Right atrium auricular region (tissue), 2 donors: ENCODE data around the gene PLA2G2D. TPM values are rescaled to one million over a fixed set of nuclear protein-coding genes. Genes with fewer than 3 reads are reported as not detected.

Experiments used
- DNase-seq: peaks from one replicate; pipeline ENCODE4 v3.0.0-alpha.2; 2019; ENCODE audit warnings: low spot score
- H3K27ac ChIP-seq, 2 donors: fragments of 200-600 bp; sonication (generic); 1 replicate in 1 of 2; 2 replicates in 1 of 2; pipeline ENCODE4 v1.5.1; 2016 to 2019
- H3K27me3 ChIP-seq, 2 donors: fragments of 200-600 bp; sonication (generic); one replicate each; pipeline versions ENCODE4 v1.5.1 to v1.6.0; 2017 to 2019
- H3K36me3 ChIP-seq: fragments of 200-600 bp; sonication (generic); one replicate; pipeline ENCODE4 v1.5.1; 2016
- H3K4me1 ChIP-seq, 2 donors: fragments of 200-600 bp; sonication (generic); one replicate each; pipeline versions ENCODE4 v1.5.1 to v1.6.0; 2017 to 2019
- H3K4me3 ChIP-seq, 2 donors: fragments of 200-600 bp; sonication (generic); 1 replicate in 1 of 2; 2 replicates in 1 of 2; pipeline ENCODE4 v1.5.1; 2017 to 2019; ENCODE audit warnings: mild to moderate bottlenecking in 1 of 2, moderate library complexity in 1 of 2
- H3K9me3 ChIP-seq, 2 donors: fragments of 200-600 bp; sonication (generic); one replicate each; pipeline ENCODE4 v1.5.1; 2019
- total RNA-seq, 2 donors: library from RNA; depleted of rRNA; stranded (reverse); fragments of >200 nt; gene quantifications; one replicate each; pipeline ENCODE4 v1.1.0, GENCODE V29; 2016
- TF ChIP-seq, protein P1 (sequence below), 2 donors: fragments of 200-600 bp; sonication (generic); IDR thresholded peaks; one replicate each; pipeline ENCODE4 v1.5.1; 2019; ENCODE audit warnings: antibody characterized with exemption in 2 of 2

The PLA2G2D gene
- total RNA-seq, 2 donors from 2014 or later: not detected

DNA sequence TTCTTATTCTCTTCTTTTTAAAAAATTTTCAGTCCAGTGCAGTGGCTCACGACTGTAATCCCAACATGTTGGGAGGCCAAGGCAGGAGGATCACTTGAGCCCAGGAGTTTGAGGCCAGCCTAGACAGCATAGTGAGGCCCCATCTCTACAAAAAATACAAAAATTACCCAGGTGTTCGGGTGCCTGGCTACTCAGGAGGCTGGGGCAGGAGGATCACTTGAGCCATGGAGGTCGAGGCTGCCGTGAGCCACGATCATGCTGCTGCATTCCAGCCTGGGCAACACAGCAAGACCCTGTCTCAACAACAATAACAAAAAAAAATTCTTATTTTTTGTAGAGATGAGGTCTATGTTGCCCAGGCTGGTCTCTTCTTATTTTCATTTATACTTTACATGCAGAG is 7.9 kb downstream of the PLA2G2D start:
- Histone ChIP-seq H3K4me3 (no peak overlapping the region), H3K27ac (no peak overlapping the region), H3K4me1 (peaks cover 0 to 12% of the 10 kb centered on the region in 2 donors), H3K9me3 (no peaks in the 10 kb centered on the region), H3K36me3 (no peaks in the 10 kb centered on the region), H3K27me3 (no peaks in the 10 kb centered on the region)
- no peak for DNase-seq
- TF ChIP-seq, protein P1, sequence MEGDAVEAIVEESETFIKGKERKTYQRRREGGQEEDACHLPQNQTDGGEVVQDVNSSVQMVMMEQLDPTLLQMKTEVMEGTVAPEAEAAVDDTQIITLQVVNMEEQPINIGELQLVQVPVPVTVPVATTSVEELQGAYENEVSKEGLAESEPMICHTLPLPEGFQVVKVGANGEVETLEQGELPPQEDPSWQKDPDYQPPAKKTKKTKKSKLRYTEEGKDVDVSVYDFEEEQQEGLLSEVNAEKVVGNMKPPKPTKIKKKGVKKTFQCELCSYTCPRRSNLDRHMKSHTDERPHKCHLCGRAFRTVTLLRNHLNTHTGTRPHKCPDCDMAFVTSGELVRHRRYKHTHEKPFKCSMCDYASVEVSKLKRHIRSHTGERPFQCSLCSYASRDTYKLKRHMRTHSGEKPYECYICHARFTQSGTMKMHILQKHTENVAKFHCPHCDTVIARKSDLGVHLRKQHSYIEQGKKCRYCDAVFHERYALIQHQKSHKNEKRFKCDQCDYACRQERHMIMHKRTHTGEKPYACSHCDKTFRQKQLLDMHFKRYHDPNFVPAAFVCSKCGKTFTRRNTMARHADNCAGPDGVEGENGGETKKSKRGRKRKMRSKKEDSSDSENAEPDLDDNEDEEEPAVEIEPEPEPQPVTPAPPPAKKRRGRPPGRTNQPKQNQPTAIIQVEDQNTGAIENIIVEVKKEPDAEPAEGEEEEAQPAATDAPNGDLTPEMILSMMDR (IDR thresholded peaks at IDR 0.05): no peak

DNA sequence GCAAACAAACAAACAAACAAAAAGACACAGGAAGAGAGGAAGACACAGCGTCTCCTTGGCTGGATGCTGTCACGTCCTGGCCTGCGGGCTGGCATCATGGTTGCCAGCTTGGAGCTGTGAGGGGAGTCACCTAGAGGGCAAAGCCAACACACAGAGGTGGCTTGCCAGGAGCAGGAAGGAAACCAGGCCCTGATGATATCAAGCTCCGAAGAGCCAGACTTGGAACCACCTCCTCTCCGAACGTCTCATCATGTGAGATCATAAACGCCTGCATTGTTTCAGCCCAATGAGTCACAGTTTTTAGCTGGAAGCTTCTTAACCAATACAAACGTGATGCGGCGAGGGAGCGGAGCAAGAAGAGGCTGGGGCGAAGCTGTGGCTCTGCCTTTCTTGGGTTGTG is 8.7 kb downstream of the PLA2G2D start:
- TF ChIP-seq, protein P1 (IDR thresholded peaks at IDR 0.05): no peak
- Histone ChIP-seq H3K4me1 (peaks cover 0 to 12% of the 10 kb centered on the region in 2 donors), H3K27me3 (no peaks in the 10 kb centered on the region), H3K36me3 (no peaks in the 10 kb centered on the region), H3K4me3 (no peak overlapping the region), H3K9me3 (no peaks in the 10 kb centered on the region), H3K27ac (peak overlapping the region in 1 of 2 donors; percentile 31)
- peak; percentile 71 for DNase-seq

DNA sequence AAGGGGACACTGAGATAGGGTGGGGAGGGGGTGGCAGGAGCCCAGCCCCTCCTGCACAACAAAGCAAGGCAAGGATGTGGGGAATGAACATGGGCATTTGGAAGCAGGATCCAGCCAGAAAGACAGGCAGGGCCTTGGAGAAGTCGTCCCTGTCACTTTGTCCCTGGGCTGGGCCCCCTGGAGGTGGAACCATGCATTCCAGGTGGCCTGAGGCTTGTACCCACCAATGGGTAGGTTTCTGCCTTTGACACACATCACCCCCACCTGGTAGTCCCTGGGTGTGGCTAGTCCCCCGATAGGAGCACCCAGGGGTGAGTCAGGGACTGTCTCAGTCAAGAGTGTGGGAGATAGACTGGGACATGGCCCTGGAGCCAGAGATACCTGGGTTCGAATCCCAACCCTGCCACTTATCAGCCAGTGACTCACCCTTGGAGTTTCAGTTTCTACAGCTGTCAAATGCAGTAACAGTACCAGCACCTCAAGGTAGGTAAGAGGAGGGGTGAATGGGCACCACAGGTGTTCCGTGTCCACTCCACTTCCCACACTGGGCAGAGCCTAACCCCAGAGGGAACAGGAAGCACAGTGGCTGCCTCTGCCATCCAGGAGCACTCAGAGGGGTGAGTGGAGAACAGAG is 10.0 kb downstream of the PLA2G2D start:
- Histone ChIP-seq H3K9me3 (no peaks in the 10 kb centered on the region), H3K27ac (no peak overlapping the region), H3K27me3 (no peaks in the 10 kb centered on the region), H3K4me1 (peaks cover 0 to 12% of the 10 kb centered on the region in 2 donors), H3K36me3 (no peaks in the 10 kb centered on the region), H3K4me3 (no peak overlapping the region)
- no peak for DNase-seq
- TF ChIP-seq, protein P1 (IDR thresholded peaks at IDR 0.05): no peak

DNA sequence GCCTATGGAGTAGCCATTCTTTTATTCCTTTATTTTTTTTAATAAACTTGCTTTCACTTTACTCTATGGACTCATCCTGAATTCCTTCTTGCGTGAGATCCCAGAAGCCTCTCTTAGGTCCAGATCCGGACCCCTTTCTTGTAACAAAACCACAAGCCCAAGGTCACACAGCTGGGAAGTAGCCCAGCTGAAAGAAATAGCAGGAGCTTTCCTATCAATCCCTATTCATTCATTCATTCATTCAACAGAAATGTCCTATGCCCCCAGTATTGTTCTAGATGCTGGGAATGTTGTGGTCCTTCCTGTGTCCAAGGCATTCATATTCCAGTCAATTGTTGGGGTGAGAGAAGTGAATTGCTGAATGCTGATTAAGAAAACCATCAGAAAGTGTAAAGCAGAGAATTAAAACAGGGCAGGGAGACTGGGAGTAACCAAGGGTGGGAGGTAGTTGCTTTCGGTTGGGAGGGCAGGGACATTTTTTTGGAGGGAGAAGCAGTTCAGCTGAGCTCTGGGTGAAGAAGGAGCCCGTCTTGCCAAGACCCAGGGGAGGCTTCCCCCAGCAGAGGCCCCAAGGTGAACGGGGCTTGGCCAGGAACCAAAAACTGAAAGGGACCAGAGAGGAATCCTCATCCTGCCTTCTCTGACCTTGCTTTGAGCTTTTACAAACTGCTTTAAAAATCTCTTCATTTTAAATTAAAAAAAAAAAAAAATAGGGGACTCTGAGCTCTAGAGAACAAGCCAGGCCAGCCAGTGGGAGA is 10.8 kb downstream of the PLA2G2D start:
- H3K9me3 ChIP-seq: no peaks in the 10 kb centered on the region
- H3K4me3 ChIP-seq: no peak overlapping the region
- H3K4me1 ChIP-seq: peaks cover 0 to 12% of the 10 kb centered on the region in 2 donors
- H3K36me3 ChIP-seq: no peaks in the 10 kb centered on the region
- H3K27me3 ChIP-seq: no peaks in the 10 kb centered on the region
- DNase-seq: no peak
- H3K27ac ChIP-seq: no peak overlapping the region
- TF ChIP-seq, protein P1 (IDR thresholded peaks at IDR 0.05): no peak

DNA sequence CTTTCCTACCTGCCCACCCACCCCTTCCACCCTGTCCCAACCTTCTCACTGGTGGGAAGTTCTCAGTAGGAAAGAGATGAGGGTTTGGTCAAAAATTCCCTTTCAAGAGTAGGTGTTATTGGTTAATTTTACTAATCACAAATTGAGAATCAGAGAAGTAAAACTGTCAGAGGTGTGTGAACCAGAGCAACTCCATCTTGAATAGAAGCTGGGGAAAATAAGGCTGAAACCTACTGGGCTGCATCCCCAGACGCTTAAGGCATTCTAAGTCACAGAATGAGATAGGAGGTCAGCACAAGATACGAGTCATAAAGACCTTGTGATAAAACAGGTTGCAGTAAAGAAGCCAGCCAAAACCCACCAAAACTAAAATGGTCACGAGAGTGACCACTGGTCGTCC is 11.5 kb downstream of the PLA2G2D start:
- H3K36me3 ChIP-seq: no peaks in the 10 kb centered on the region
- DNase-seq: no peak
- H3K9me3 ChIP-seq: no peaks in the 10 kb centered on the region
- peaks cover 0 to 12% of the 10 kb centered on the region in 2 donors for H3K4me1 ChIP-seq
- no peaks in the 10 kb centered on the region for H3K27me3 ChIP-seq
- no peak overlapping the region for H3K4me3 ChIP-seq
- TF ChIP-seq, protein P1 (IDR thresholded peaks at IDR 0.05): no peak
- no peak overlapping the region for H3K27ac ChIP-seq
